Keratinocyte (primary cell): Measurements from ENCODE around the gene CDRT4. TPM values are rescaled to one million over a fixed set of nuclear protein-coding genes. Genes with fewer than 3 reads are reported as not detected.

Source experiments
- DNase-seq: peaks from one replicate; pipeline ENCODE4 v3.0.0-alpha.2; 2011; ENCODE audit warnings: low read depth, missing footprints, low spot score
- FAIRE-seq: peaks from 2 replicates; lab custom pipeline; 2011; peaks lifted over from hg19 to GRCh38; lab: Jason Lieb, UNC
- H2AFZ ChIP-seq: 2 replicates; pipeline ENCODE4 v1.6.0; 2012; ENCODE audit warnings: low read length, control low read depth, inconsistent platforms; ENCODE audit not compliant: control insufficient read depth
- H3K27ac ChIP-seq: 2 replicates; pipeline ENCODE4 v1.5.1; 2011; ENCODE audit warnings: low read length; ENCODE audit not compliant: control insufficient read depth, insufficient read depth
- H3K27me3 ChIP-seq: 3 replicates; pipeline ENCODE4 v1.6.0; 2011; ENCODE audit warnings: low read length; ENCODE audit not compliant: control insufficient read depth, insufficient read depth; ENCODE audit errors: extremely low read depth
- H3K36me3 ChIP-seq, 2 experiments: 2 replicates in 1 of 2; 3 replicates in 1 of 2; pipeline ENCODE4 v1.5.1; 2011; ENCODE audit warnings: low read length in 2 of 2, mild to moderate bottlenecking in 1 of 2; ENCODE audit not compliant: control insufficient read depth in 2 of 2, insufficient read depth in 2 of 2; ENCODE audit errors: extremely low read depth in 1 of 2
- H3K4me1 ChIP-seq: 3 replicates; pipeline ENCODE4 v1.5.1; 2011; ENCODE audit warnings: low read length; ENCODE audit not compliant: control insufficient read depth, insufficient read depth; ENCODE audit errors: extremely low read depth
- H3K4me2 ChIP-seq: 3 replicates; pipeline ENCODE4 v1.6.0; 2011; ENCODE audit warnings: low read depth, low read length; ENCODE audit not compliant: control insufficient read depth, insufficient read depth; ENCODE audit errors: extremely low read depth
- H3K4me3 ChIP-seq, 3 experiments: fragments of 200-600 bp in 1 of 3; sonication (generic) in 1 of 3; 2 replicates in 2 of 3; 3 replicates in 1 of 3; pipeline ENCODE4 v1.5.1; 2011 to 2016; ENCODE audit warnings: low read length in 3 of 3, mild to moderate bottlenecking in 3 of 3, control low read depth in 2 of 3, inconsistent platforms in 1 of 3, low read depth in 1 of 3, mixed read lengths in 1 of 3, mixed run types in 1 of 3, moderate library complexity in 1 of 3; ENCODE audit not compliant: control insufficient read depth in 2 of 3, insufficient read depth in 2 of 3; ENCODE audit errors: extremely low read depth in 1 of 3
- H3K79me2 ChIP-seq: 2 replicates; pipeline ENCODE4 v1.6.0; 2012; ENCODE audit warnings: low read length; ENCODE audit not compliant: control insufficient read depth, insufficient read depth
- H3K9ac ChIP-seq: 3 replicates; pipeline ENCODE4 v1.6.0; 2011; ENCODE audit warnings: low read length; ENCODE audit not compliant: control insufficient read depth, insufficient read depth; ENCODE audit errors: extremely low read depth
- H3K9me1 ChIP-seq: 3 replicates; pipeline ENCODE4 v1.6.0; 2011; ENCODE audit warnings: low read length; ENCODE audit not compliant: control insufficient read depth, insufficient read depth; ENCODE audit errors: extremely low read depth
- H3K9me3 ChIP-seq: 2 replicates; pipeline ENCODE4 v1.5.1; 2012; ENCODE audit warnings: low read depth, low read length; ENCODE audit not compliant: control insufficient read depth
- H4K20me1 ChIP-seq: 3 replicates; pipeline ENCODE4 v1.6.0; 2011; ENCODE audit warnings: low read length; ENCODE audit not compliant: control insufficient read depth, insufficient read depth; ENCODE audit errors: extremely low read depth
- CTCF ChIP-seq, 3 experiments: IDR thresholded peaks in 1 of 3; conservative IDR thresholded peaks in 1 of 3; optimal IDR thresholded peaks in 1 of 3; 2 replicates in 2 of 3; 3 replicates in 1 of 3; pipeline versions ENCODE3 to v1.5.1; 2011; ENCODE audit warnings: low read length in 3 of 3, mild to moderate bottlenecking in 3 of 3, moderate library complexity in 2 of 3, control low read depth in 1 of 3, inconsistent platforms in 1 of 3; ENCODE audit not compliant: insufficient read depth in 2 of 3; ENCODE audit errors: extremely low read depth in 1 of 3
- EZH2 ChIP-seq: IDR thresholded peaks from one replicate; pipeline ENCODE4 v1.6.1; 2012; ENCODE audit warnings: inconsistent platforms, mild to moderate bottlenecking, low read length, moderate library complexity
- dilution Hi-C: fragments of 300-500 bp; cut with MboI; formaldehyde crosslinking; loops from one replicate; pipeline ENCODE4 v1.7.0; 2020; ENCODE audit warnings: low sequenced_read_pairs; ENCODE audit not compliant: extremely low pct_ligation_motif_present
- polyA plus RNA-seq, 5 experiments: library from polyadenylated mRNA; depleted of rRNA in 3 of 5; stranded (reverse) in 3 of 5; stranded (forward) in 1 of 5; unstranded in 1 of 5; fragments of >200 nt; gene quantifications; 1 replicate in 1 of 5; 2 replicates in 3 of 5; 3 replicates in 1 of 5; pipeline versions ENCODE4 v1.2.1 to v1.2.3, GENCODE V29; 2011 to 2012; ENCODE audit warnings: missing spikeins in 2 of 5, low read depth in 1 of 5, low replicate concordance in 1 of 5

CDRT4 gene
- polyA plus RNA-seq, 1 donor (not counting 4 experiments of a cell fraction or from before 2014, with no cell fraction given): 0.93 TPM

GRCh38 chr17:15406081-15406480 is 61.3 kb downstream of the CDRT4 start:
- no peak for FAIRE-seq
- H2AFZ ChIP-seq: no peak overlapping the region
- dilution Hi-C loops: no loop called here

DNA sequence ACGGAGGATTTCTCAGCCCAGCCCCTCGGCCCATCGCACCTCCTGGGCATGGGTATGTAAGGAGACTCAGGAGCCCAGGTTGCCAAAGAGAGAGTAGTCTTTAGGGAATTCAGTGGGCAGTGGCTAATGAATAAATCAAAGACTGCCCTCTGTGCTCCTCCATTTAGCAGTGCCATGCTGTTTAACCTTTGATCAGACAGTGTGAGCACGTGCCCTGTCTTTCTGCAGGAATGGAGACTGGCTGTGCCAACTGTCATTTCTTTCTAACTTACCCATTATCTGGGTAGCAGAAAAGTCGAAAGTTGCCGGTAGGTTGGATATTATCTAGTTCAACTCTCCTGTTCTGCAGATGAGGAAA is 62.4 kb downstream of the CDRT4 start:
- Histone ChIP-seq H3K4me2 (no peak overlapping the region), H3K27ac (no peak overlapping the region), H4K20me1 (no peaks in the 10 kb centered on the region), H3K9me3 (no peaks in the 10 kb centered on the region), H3K79me2 (no peaks in the 10 kb centered on the region), H2AFZ (no peak overlapping the region), H3K4me3 (no peak overlapping the region), H3K9ac (no peak overlapping the region), H3K9me1 (no peaks in the 10 kb centered on the region), H3K4me1 (peaks cover 14% of the 10 kb centered on the region), H3K27me3 (no peaks in the 10 kb centered on the region), H3K36me3 (no peaks in the 10 kb centered on the region)
- dilution Hi-C loops: no loop called here
- no peak for DNase-seq
- no peak for FAIRE-seq
- TF ChIP-seq EZH2 (no peak), CTCF (optimal IDR thresholded peaks at IDR 0.05 in 1 of 3, IDR thresholded peaks at IDR 0.05 in 1 of 3, conservative IDR thresholded peaks at IDR 0.05 in 1 of 3; ENCODE audit: extremely low read depth in 1 of 3, insufficient read depth in 2 of 3, low read length in 3 of 3) (no peak)

More at GRCh38 chr17:15406081-15406480, 61.3 kb downstream of the CDRT4 start:
- H3K27me3 ChIP-seq: no peaks in the 10 kb centered on the region
- peaks cover 18% of the 10 kb centered on the region for H3K4me1 ChIP-seq
- DNase-seq: no peak
- no peaks in the 10 kb centered on the region for H3K9me1 ChIP-seq
- no peaks in the 10 kb centered on the region for H4K20me1 ChIP-seq
- no peaks in the 10 kb centered on the region for H3K79me2 ChIP-seq
- no peak overlapping the region for H3K4me3 ChIP-seq
- no peak overlapping the region for H3K9ac ChIP-seq
- no peak for TF ChIP-seq EZH2
- no peak for TF ChIP-seq CTCF (optimal IDR thresholded peaks at IDR 0.05 in 1 of 3, IDR thresholded peaks at IDR 0.05 in 1 of 3, conservative IDR thresholded peaks at IDR 0.05 in 1 of 3; ENCODE audit: extremely low read depth in 1 of 3, insufficient read depth in 2 of 3, low read length in 3 of 3)
- H3K4me2 ChIP-seq: no peak overlapping the region
- no peaks in the 10 kb centered on the region for H3K9me3 ChIP-seq
- no peak overlapping the region for H3K27ac ChIP-seq
- no peaks in the 10 kb centered on the region for H3K36me3 ChIP-seq
